HG02884 (cell line): Measurements from ENCODE around the gene ZNF331.

Experiments used
- ATAC-seq: cut with Tn5 transposase; IDR thresholded peaks from one replicate; pipeline ENCODE4 v1.9.1; 2021; ENCODE audit warnings: mild to moderate bottlenecking, moderate library complexity; ENCODE audit not compliant: unreplicated experiment

ZNF331 gene

GRCh38 chr19:53571339-53571738, 33.4 kb downstream of the ZNF331 start:
- ATAC-seq = no peak

DNA sequence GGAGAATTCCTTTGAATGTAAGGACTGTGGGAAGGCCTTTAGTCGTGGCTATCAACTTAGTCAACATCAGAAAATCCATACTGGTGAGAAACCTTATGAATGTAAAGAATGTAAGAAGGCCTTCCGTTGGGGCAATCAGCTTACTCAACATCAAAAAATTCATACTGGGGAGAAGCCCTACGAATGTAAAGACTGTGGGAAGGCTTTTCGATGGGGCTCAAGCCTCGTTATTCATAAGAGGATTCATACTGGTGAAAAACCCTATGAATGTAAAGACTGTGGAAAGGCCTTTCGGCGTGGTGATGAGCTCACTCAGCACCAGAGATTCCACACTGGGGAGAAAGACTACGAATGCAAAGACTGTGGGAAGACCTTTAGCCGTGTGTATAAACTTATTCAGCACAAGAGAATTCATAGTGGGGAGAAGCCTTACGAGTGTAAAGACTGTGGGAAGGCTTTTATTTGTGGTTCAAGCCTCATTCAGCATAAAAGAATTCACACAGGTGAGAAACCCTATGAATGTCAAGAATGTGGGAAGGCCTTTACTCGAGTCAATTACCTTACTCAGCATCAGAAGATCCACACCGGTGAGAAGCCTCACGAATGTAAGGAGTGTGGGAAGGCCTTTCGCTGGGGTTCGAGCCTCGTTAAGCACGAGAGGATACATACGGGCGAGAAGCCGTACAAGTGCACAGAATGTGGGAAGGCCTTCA, 39.2 kb downstream of the ZNF331 start:
- ATAC-seq = no peak

DNA sequence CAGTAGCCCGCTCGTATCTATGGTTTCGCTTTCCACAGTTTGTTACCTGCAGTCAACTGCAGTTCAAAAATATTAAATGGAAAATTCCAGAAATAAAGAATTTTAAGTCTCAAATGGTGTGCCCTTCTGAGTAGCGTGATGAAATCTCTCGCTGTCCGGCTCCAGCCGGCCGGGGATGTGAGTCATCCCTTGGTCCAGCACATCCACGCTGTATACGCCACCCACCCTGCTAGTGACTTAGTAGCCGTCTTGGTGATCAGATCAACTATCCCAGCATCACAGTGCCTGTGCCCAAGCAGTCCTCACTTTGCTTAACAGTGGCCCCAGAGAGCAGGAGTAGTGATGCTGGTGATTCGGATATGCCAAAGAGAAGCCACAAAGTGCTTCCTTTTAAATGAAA, 40.0 kb downstream of the ZNF331 start:
- no peak for ATAC-seq

GRCh38 chr19:53579518-53579917, 41.6 kb downstream of the ZNF331 start:
- no peak for ATAC-seq

- no peak for ATAC-seq
Measured at GRCh38 chr19:53580871-53581835, 43.2 kb downstream of the ZNF331 start.

- ATAC-seq = no peak
Measured at GRCh38 chr19:53581871-53582279, 43.9 kb downstream of the ZNF331 start.

- ATAC-seq = no peak
Measured at GRCh38 chr19:53583181-53583580, 45.2 kb downstream of the ZNF331 start.

- no peak for ATAC-seq
Measured at GRCh38 chr19:53586277-53586691, 48.3 kb downstream of the ZNF331 start.

DNA sequence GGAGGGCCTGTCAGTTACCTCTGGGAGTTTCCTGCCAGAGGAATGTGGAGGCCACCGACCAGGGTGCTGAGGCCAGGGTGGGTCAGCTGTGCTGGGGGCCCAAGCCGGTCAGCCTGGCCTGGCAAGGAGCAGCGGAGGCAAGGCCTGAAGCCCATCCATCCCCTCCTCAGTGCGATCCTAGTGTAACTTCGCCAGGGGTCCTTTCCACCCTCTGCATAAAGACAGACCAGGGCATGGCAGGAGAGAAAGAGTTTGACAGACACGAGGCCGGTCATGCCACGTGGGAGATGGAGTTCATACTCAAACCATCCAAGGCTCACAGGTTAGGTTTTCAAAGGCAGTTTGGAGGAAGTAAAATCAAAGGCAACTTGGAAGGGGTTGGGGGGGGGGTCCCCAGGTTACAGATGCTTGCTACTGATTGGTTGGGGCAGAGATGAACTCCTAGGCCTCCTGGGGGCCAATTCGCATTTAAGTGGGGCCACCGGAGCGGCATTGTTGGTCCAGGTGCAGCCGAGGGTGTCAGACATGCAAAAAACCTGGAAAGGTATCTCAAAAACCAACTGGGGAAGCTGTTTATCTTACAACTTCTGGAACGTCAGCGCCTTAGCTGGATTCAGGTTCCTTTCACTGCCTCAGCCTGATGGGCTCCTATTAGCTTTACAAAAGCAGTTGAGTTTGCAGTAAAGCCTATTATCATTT, 57.0 kb downstream of the ZNF331 start:
- ATAC-seq = no peak

GRCh38 chr19:53595510-53595867, 57.5 kb downstream of the ZNF331 start:
- ATAC-seq = no peak

DNA sequence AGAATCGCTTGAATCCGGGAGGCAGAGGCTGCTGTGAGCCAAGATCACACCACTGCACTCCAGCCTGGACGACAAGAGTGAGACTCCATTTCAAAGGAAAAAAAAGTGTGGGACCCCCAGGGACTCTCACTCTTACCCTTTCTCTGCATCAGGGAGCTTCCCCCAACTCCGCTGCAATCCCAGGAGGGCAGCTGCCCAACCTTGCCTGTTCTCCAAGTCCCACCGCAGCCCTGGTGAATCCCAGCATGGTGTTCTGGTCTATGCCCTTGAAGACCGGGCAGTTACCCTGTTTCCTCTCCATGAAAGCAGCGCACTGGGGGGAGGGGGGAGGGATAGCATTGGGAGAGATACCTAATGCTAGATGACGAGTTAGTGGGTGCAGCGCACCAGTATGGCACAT, 58.1 kb downstream of the ZNF331 start:
- ATAC-seq = no peak

DNA sequence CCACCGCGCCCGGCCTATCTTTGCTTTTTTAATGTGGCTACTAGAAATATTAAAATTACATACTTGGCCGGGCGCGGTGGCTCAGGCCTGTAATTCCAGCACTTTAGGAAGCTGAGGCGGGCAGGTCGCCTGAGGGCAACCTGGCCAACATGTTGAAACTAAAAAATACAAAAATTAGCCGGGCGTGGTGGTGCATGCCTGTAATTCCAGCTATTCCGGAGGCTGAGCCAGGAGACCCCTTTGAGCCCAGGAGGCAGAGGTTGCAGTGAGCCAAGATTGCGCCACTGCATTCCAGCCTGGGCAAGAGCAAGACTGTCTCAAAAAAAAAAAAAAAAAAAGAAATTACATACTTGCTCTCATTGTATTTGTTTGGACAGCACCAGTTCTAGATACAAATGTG, 59.1 kb downstream of the ZNF331 start:
- ATAC-seq = no peak

DNA sequence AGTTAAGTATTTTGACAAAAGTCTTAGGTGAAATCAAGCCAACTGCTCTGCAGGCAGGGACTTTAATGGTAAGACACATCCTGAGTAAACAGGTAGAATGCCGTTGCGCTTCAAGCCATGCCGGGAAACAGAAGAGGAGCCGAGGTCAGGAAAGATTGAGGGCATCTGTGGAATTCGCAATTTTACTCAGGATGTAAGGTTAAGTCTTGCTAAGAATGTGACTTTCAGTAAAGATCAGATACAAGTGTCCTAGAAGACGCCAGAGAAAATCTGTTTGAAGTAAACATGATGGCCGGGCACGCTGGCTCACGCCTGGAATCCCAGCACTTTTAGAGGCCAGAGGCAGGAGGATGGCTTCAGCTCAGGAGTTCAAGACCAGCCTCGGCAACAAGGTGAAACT, 60.4 kb downstream of the ZNF331 start:
- no peak for ATAC-seq

GRCh38 chr19:53600217-53600616, 62.3 kb downstream of the ZNF331 start:
- ATAC-seq = no peak

GRCh38 chr19:53606031-53606430, 68.1 kb downstream of the ZNF331 start:
- ATAC-seq = no peak

- no peak for ATAC-seq
Measured at GRCh38 chr19:53608381-53608780, 70.4 kb downstream of the ZNF331 start.

DNA sequence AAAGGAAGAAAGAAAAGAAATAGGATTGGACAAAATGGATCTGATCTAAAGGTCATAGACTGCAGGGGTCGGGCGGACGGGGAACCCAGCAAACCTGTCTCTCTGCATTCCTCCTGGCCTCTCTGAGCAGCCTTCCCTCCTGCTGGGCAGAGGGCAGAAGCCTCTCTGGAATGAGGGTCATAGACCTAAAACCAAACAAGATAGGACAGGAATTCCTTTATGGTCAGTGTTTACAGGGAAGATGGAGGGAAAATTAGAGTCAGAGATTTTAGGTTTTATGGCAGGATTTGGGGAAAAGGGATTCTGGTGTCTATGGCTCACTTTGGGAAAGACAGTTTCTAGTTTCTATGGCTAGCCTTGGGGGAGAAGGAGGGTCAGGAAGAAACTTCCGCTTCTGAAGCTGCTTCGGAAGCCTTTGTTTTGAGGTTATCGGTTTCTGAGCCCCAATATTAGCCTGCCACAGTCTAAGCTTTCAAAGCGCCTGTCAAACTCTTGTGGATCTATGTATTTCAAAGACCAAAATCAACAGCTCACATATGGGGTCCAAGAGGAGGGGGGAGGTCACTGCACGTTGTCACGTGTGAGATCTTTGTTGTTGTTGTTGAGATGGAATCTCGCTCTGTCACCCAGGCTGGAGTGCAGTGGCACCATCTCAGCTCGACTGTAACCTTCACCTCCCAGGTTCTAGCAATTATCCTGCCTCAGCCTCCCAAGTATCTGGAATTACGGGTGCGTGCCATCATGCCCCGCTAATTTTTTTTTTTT, 75.0 kb downstream of the ZNF331 start:
- no peak for ATAC-seq

- no peak for ATAC-seq
Measured at GRCh38 chr19:53621885-53622740, 84.2 kb downstream of the ZNF331 start.

DNA sequence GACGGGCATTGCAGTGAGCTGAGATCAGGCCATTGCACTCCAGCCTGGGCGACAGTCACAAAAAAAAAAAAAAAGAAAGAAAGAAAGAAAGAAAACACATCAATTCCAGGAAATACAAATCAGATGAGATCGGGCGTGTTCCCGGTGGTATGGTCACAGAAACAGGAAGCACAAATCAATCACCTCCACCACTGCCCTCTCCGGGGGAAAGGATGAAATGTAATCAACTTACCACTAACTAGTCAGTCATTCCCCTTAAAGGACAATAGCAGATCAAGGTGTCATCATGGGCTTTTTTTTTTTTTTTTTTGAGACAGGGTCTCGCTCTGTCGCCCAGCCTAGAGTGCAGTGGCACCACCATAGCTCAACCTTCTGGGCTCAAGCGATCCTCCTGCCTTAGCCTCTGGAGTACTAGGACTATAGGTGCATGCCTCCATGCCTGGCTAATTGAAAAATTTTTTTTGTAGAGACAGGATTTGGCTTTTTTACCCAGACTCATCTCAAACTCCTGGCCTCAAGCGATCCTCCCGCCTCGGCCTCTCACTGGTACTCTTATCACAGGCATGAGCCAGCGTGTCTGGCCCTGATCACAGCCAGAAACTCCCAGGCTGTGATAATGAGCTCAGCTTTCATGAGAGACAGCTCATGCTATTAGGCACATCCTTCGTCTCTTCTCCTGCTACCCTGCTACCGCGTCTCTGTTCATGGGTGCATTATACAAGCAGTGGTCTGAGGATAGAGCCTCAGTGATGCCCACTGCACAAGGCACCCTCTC, 87.0 kb downstream of the ZNF331 start:
- ATAC-seq = no peak
